CD1c-positive myeloid dendritic cell (primary cell): ENCODE results near the gene PLXNA2.

ENCODE experiments used
- DNase-seq: peaks from one replicate; pipeline ENCODE4 v3.0.0-alpha.2; 2016; ENCODE audit errors: extremely low spot score

PLXNA2 gene

DNA sequence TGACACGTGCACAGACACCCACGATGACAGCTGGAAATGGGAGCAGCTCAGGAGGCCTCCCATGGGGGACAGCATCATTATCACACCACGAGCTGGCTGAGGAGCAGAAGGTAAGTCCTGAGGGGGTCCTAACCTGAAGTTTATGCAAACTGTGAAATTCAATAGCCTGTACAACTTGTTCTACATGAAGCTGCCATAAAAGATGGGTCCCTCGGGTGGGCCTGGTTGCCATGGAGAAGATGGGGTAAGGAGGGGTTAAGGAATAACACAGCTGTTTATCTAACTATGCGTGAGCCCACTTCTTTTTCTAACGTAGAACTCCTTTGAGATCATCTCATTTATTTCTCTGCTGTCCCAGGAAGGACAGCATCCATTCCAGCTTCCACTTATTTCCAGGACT is 169.8 kb downstream of the PLXNA2 start:
- no peak for DNase-seq

- no peak for DNase-seq
Observed at GRCh38 chr1:208071435-208072031, 172.7 kb downstream of the PLXNA2 start.

DNA sequence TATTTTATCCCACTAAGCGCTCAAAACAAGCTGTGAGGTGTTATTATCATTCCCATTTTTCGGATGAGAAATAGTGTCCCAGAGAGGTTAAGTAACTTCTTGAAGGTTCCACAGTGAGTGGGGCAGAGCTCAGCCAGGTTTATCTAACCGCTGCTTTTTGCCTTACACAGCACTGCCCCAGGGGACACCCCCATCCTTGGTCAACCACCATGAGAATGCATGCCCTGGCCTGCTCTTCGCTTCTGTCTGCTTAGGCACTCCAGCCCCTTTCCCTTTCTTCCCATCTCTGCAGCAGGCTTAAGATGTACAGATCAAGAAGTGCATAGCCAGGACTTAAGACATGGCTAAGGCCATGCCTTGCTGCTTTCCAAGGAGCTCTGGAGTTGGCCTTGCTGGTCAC is 174.3 kb downstream of the PLXNA2 start:
- DNase-seq, result no peak

DNA sequence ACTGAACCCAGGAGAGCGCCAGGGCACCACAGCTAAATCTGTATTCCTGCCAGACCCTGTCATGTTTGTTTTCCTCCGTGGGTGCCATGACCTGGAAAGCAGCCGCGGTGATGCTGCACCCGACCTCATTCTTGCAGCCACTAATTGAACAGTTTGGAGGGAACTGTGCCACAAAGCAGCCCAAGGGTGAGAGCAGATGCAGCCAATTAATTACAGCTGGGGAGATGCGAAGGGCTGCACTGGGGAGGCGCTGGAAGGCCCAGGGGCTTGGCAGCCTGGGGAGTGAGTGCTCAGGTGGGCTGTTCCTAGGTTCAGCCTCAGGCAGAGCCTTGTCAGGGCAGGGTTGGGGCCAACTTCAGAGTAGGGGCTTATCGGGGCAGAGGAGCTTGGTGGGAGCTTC is 174.9 kb downstream of the PLXNA2 start:
- DNase-seq, result no peak

DNA sequence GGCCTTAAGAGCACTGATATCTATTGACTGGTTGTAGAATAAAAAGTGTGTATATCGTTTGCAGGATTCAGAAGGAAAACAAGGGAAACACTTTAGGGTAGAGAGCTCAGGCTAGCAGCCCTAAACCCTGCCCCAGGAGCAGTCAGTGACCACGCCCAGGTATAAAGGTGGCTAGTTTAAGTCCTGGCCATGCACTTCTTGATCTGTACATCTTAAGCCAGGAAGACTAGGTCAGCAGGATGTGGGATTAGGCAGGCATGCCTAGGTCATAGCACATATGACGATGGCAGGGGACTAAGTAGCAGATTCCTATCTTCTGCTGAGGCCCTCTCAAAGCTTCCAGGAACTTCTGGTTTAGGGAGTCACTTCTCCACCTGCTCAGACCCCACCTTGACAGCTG is 175.3 kb downstream of the PLXNA2 start:
- DNase-seq, result no peak

- DNase-seq, result no peak
Observed at GRCh38 chr1:208068407-208068806, 175.8 kb downstream of the PLXNA2 start.

- DNase-seq, result no peak
Observed at GRCh38 chr1:208066583-208066982, 177.6 kb downstream of the PLXNA2 start.

GRCh38 chr1:208065862-208066261 is 178.3 kb downstream of the PLXNA2 start:
- peak; percentile 90 for DNase-seq

DNA sequence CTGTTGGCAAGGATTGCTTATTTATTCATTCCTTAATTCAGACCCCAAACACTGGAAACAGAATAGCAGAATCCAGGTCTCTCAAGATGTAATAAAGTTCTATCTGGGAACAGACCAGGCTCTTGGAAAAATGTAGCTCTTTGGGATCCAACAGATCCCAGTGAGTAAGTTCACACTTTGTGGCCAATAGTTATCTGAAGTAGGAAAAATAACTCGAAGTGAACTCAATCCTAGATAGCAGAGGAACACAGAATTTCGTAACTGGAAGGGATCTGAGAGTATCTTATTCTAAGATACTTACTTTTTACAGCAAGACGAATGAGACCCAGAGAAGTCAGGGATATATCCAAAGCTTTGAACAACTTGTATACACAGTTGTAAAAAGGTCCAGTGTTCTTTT is 182.6 kb downstream of the PLXNA2 start:
- DNase-seq, result no peak

DNA sequence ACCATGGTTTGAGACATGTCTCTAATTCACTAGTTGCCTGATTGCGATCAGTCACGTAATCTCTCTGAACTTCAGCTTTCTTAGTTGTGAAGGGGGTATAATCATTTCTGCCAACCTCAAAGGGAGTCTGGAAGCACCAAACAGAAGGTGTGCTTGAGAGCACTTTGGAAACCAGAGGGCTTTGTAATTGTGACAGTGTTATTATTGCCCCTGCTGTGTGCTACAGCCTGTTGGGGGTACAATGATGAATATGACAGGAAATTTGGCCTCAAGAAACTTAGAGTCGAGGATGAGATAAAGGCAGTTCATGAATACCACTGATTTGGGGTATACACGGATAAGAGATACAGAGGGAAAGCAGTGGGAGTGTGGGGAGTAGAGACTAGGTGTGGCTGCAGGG is 183.1 kb downstream of the PLXNA2 start:
- no peak for DNase-seq

DNA sequence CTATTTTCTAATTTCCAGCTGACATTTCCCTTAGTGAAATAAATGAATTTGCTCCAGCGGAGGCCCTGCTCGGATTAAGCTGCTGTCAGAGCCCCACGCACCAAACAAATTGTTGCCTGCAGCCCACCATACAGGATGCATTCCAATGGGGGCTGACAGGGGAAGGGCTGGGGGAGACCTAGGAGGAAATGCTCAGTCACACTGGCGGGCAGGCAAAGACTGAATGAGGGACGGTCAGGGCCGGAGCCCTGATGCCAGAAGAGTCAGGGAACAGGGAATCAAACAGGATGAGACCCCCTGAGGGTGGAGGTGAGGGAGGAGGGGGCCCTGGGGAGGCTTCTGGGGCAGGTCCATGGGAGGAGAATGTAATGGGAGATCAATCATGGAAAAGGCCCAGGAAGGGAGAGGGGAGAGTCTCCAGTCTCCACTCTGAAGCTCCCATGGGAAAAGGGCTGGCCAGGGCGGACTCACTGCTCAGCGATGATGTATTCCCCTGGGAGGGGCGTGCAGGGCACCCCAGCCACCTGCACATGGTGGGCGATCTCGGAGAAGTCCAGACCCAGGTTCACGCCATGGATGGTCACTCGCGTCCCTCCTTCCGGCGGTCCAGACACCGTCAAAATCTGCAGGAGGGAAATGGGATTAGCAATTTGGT is 183.8 kb downstream of the PLXNA2 start:
- no peak for DNase-seq

DNA sequence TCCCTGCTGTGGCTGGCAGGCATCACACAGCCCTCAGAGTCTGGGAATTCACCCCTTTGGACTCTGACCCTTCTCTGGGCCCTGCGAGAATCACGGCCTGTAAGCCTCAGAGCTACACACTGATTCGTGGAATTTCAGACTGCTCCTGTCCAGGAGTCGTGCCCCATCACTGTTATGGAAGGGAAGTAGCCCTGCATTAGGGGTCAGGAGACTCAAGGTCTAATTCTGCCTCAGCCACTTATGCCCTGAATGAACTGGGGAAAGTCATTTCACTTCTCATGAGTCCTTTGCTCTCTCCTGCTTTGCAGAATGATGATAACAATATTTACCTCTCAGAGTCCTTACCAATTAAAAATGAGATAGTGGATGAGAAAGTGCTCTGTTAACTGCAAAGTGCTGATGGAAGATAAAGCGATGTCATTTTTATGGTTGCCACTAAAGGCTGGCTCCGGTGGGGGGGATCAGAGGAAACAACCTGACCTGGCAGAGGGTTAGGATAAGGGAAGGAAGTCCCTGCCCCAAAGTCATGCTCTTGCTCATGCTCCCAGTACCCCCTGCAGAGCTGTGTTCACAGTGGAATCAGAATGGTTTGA is 184.7 kb downstream of the PLXNA2 start:
- DNase-seq, result no peak

DNA sequence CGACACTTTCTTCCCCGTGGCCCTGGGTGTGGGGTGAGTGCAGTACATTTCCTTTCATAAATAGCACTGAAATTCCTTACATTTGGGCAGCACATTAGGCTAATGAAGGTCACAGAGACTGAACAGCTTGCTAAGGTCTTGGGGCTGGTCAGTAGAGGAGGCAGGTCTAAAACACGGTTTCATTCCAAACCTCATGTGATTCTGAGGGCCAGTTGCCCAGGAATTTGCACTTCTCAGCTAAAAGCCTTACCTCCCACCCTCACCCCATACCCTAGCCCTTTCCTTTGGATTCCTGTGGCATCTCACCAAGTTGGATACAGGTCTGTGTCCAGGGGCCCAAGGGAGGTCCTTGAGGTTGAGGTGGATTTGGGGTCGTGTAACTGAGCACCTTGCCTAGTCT is 185.4 kb downstream of the PLXNA2 start:
- no peak for DNase-seq

- DNase-seq, result no peak
Observed at GRCh38 chr1:208058267-208058666, 185.9 kb downstream of the PLXNA2 start.

DNA sequence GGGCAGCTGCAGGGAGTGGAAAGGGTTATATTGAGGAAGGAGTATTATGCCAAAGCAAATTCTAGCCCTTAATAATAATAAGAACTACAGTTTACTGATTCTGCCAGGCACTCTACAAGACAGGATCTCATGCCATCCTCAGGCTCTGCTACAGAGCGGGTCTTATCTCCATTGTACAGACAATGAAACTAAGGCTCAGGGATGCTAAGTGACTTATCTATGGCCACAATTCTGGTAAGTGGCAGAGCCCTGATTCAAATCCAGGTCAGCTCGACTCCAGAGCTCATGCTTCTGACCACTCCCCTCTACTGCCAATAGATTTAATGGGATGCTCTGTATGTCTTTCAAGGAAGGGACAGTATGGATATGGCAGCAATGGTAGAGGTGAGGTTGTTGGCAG is 187.1 kb downstream of the PLXNA2 start:
- no peak for DNase-seq

DNA sequence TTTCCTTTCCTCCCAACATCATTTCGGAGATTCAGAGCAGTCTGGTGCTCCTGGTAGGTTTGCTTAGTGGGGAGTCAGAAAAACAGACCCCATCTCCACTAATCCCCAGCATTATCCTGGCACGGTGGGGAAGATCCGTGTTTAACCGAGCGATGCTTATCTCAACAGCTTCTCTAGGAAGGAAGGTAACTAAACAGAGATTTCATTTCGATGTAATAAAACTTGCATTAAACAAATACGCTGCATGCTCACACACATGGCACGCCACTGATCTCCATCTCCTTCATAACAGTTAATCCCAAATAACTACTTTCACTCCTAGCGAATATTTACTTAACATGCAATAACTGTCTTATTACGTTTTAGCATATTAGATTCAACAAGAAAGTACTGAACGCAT is 188.6 kb downstream of the PLXNA2 start:
- no peak for DNase-seq

- DNase-seq, result no peak
Observed at GRCh38 chr1:208054911-208055379, 189.2 kb downstream of the PLXNA2 start.

DNA sequence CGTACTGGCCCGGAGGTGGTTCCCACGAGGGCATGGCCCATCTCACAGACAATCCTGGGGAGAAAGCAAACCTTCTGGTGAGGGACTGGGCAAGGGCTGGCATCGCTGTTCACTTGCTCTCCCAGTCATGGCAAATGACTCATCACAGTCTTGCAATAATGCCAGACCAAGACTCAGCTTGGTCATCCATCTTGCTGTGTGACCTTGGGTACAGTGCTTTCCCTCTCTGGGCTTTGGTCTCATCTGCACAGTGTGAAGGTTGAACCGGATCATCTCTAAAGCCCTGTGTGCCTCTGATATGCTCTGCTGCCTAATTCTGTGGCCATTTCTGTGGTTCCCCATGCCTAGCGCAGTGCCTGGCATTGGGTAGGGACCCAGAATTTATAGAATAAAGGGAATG is 189.7 kb downstream of the PLXNA2 start:
- no peak for DNase-seq

DNA sequence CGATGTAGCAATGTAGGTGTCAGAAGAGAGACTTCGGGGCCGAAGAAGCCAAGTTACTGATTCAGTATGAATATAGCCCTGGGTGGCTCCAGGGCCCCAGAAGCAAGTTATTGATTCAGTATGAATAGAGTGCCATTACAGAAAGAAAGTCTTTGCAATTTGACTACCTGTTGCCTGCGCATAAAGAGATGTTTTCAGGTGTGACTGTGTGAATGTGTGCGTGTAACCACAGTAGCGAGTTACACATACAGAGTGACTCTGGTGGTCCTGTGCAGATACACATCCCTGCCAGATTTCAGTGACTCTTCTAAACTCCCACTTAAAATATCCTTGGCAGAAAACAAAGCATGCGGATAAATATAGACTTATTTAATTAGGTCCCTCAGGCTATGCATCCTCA is 190.5 kb downstream of the PLXNA2 start:
- no peak for DNase-seq

DNA sequence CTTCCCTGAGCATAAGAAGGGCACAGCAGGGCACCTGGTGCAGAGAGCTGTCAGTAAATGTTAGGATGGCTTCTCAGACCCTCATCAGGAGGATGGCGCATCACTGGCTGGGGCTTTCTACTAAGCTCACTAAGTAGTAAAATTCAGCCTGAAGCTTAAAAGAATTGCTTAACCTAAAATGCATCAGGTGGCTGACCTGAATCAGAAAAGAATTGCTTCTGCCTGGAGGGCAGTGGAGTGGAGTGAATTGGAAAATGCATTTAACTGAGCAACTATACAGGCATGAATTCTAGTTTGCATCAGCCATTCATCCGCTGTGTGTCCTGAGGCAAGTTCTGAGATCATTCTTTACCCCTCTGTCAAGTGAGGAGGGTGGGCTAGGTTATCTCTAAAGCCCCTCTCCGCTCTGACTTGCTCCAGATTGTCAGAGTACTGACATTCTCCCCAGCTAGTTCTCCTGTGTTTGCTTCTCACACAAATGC is 191.2 kb downstream of the PLXNA2 start:
- DNase-seq, result no peak

GRCh38 chr1:208052135-208052534 is 192.0 kb downstream of the PLXNA2 start:
- DNase-seq, result no peak

- DNase-seq, result no peak
Observed at GRCh38 chr1:208051651-208052050, 192.5 kb downstream of the PLXNA2 start.

GRCh38 chr1:208048904-208049303 is 195.3 kb downstream of the PLXNA2 start:
- DNase-seq, result peak; percentile 47
